ENCODE measurements around the gene GTF3C2.

DNA sequence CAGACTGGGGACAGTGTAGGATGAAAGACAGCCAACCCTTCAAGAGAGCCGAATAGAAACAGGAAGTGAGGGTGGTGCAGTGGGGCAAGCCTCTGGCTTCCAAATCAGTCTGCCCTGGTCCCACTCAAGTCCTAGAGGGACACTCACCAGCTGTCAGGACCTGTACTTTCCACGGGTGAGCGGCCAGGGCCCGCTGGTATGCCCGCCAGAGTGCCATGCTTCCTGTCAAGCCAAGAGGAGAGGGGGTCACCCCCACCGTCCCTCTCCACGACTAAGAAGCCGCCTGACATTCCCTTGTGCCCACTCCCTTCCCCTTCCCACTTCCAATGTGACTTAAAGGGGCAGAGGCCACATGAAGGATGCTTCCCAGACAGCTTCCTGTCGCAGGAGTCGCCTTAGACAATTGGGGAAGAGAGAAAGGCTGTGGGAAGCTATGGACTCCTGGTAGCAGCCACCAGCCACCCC lies 34.2 kb downstream of the GTF3C2 start:
- TF ChIP-seq ZZZ3 (IDR thresholded peaks at IDR 0.05) (no peak), NFE2 (IDR thresholded peaks at IDR 0.05; ENCODE audit: low read depth) (no peak), ZNF766 (CRISPR knock-in tag; conservative IDR thresholded peaks at IDR 0.05) (no peak), IRF2 (CRISPR knock-in tag; IDR thresholded peaks at IDR 0.05) (no peak), EGR1 (conservative IDR thresholded peaks at IDR 0.05) (no peak), MYBL2 (IDR thresholded peaks at IDR 0.05; ENCODE audit: low read depth) (no peak), MYBL2 (CRISPR knock-in tag; IDR thresholded peaks at IDR 0.05; ENCODE audit: borderline replicate concordance) (no peak), MAFG (tag; conservative IDR thresholded peaks at IDR 0.05) (no peak), NFIC (IDR thresholded peaks at IDR 0.05) (no peak), FOXK2 (conservative IDR thresholded peaks at IDR 0.05 in 1 of 2, IDR thresholded peaks at IDR 0.05 in 1 of 2; ENCODE audit: low read depth in 2 of 2) (no peak)
- TF ChIP-seq, protein P1, sequence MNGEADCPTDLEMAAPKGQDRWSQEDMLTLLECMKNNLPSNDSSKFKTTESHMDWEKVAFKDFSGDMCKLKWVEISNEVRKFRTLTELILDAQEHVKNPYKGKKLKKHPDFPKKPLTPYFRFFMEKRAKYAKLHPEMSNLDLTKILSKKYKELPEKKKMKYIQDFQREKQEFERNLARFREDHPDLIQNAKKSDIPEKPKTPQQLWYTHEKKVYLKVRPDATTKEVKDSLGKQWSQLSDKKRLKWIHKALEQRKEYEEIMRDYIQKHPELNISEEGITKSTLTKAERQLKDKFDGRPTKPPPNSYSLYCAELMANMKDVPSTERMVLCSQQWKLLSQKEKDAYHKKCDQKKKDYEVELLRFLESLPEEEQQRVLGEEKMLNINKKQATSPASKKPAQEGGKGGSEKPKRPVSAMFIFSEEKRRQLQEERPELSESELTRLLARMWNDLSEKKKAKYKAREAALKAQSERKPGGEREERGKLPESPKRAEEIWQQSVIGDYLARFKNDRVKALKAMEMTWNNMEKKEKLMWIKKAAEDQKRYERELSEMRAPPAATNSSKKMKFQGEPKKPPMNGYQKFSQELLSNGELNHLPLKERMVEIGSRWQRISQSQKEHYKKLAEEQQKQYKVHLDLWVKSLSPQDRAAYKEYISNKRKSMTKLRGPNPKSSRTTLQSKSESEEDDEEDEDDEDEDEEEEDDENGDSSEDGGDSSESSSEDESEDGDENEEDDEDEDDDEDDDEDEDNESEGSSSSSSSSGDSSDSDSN (IDR thresholded peaks at IDR 0.05; ENCODE audit: borderline replicate concordance in 1 of 2, low read depth in 2 of 2, low read length in 2 of 2) = no peak
- TF ChIP-seq, protein P2, sequence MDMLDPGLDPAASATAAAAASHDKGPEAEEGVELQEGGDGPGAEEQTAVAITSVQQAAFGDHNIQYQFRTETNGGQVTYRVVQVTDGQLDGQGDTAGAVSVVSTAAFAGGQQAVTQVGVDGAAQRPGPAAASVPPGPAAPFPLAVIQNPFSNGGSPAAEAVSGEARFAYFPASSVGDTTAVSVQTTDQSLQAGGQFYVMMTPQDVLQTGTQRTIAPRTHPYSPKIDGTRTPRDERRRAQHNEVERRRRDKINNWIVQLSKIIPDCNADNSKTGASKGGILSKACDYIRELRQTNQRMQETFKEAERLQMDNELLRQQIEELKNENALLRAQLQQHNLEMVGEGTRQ (CRISPR knock-in tag; IDR thresholded peaks at IDR 0.05) = no peak
- TF ChIP-seq, protein P3, sequence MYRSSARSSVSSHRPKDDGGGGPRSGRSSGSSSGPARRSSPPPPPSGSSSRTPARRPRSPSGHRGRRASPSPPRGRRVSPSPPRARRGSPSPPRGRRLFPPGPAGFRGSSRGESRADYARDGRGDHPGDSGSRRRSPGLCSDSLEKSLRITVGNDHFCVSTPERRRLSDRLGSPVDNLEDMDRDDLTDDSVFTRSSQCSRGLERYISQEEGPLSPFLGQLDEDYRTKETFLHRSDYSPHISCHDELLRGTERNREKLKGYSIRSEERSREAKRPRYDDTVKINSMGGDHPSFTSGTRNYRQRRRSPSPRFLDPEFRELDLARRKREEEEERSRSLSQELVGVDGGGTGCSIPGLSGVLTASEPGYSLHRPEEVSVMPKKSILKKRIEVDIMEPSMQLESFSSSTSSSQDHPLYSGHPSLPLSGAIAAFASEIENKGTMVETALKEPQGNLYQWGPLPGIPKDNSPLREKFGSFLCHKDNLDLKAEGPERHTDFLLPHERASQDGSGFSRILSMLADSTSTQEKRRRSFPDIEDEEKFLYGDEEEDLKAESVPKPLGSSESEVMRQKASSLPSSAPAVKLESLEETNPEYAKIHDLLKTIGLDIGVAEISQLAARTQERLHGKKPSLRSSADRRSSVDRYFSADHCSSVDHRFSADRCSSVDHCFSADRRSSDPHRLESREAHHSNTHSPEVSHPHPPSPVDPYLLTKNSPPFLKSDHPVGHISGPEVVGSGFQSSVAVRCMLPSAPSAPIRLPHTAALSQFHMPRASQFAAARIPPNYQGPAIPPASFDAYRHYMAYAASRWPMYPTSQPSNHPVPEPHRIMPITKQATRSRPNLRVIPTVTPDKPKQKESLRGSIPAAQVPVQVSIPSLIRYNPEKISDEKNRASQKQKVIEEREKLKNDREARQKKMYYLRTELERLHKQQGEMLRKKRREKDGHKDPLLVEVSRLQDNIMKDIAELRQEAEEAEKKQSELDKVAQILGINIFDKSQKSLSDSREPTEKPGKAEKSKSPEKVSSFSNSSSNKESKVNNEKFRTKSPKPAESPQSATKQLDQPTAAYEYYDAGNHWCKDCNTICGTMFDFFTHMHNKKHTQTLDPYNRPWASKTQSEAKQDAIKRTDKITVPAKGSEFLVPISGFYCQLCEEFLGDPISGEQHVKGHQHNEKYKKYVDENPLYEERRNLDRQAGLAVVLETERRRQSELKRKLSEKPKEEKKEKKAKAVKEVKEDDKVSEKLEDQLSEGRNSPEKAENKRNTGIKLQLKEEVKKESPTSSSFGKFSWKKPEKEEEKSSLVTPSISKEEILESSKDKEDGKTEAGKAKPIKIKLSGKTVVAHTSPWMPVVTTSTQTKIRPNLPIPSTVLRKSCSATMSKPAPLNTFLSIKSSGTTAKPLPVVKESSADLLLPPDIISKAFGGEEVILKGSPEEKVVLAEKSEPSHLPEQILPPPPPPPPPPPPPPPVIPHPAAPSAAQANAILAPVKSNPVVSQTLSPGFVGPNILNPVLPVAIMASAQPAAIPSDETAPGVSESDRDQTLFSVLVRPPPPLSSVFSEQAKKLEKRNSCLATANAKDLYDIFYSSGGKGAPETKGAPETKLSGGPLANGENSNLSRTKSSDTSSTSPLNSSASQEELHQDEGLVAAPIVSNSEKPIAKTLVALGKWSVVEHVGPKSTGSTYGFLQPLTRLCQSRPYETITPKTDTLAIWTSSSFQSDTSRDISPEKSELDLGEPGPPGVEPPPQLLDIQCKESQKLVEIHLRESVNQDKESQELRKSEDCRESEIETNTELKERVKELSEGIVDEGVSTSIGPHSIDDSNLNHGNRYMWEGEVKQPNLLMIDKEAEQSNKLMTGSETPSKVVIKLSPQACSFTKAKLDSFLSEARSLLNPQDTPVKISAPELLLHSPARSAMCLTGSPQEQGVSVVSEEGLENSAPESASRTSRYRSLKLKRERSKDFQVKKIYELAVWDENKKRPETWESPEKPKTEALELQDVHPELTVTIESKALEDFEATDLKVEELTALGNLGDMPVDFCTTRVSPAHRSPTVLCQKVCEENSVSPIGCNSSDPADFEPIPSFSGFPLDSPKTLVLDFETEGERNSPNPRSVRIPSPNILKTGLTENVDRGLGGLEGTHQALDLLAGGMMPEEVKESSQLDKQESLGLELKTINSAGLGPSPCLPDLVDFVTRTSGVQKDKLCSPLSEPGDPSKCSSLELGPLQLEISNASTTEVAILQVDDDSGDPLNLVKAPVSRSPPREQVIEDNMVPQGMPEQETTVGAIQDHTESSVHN (IDR thresholded peaks at IDR 0.05; ENCODE audit: borderline replicate concordance in 1 of 2, low read depth in 1 of 2) = no peak
